ENCODE data around the gene SLC46A1. TPM values are rescaled to one million over a fixed set of nuclear protein-coding genes. Genes with fewer than 3 reads are reported as not detected.
A peak's percentile ranks its signal among the peaks of the same experiment; 100 is the strongest.

The SLC46A1 gene
- polyA plus RNA-seq, 1 donor from 2014 or later: 12.3 TPM

- no peaks in the 10 kb centered on the region for H3K9me2 ChIP-seq (ENCODE audit: insufficient read depth, low read length)
- no peaks in the 10 kb centered on the region for H3K79me2 ChIP-seq (replicated peaks; ENCODE audit: insufficient read depth, low read length)
- no peaks in the 10 kb centered on the region for H3K27me3 ChIP-seq (ENCODE audit: insufficient read depth, low read depth, low read length)
- peaks cover 4% of the 10 kb centered on the region for H3F3A ChIP-seq (ENCODE audit: insufficient read depth, low read length, poor library complexity, severe bottlenecking)
- peak overlapping the region; percentile 78 for H3K4me3 ChIP-seq (ENCODE audit: low read length)
- H3K9ac ChIP-seq (ENCODE audit: low read length): peak overlapping the region; percentile 69
- no peaks in the 10 kb centered on the region for H4K20me1 ChIP-seq (ENCODE audit: insufficient read depth)
- H2AFZ ChIP-seq (ENCODE audit: low read depth, low read length): no peak overlapping the region
- no peaks in the 10 kb centered on the region for H3K9me3 ChIP-seq (ENCODE audit: low read length)
- H3K27ac ChIP-seq (ENCODE audit: low read length): no peak overlapping the region
- no peaks in the 10 kb centered on the region for H3K36me3 ChIP-seq (ENCODE audit: insufficient read depth, low read length)
- H3K4me2 ChIP-seq (ENCODE audit: low read length): peak overlapping the region; percentile 73
- TF ChIP-seq EZH2 (IDR thresholded peaks at IDR 0.05; ENCODE audit: borderline replicate concordance, insufficient read depth, low read length, poor library complexity, severe bottlenecking): no peak
- no peak for TF ChIP-seq POLR2AphosphoS5 (IDR thresholded peaks at IDR 0.05)
- no peak for TF ChIP-seq SMC3 (conservative IDR thresholded peaks at IDR 0.05; ENCODE audit: poor library complexity)
- TF ChIP-seq MXI1 (conservative IDR thresholded peaks at IDR 0.05; ENCODE audit: poor library complexity, severe bottlenecking): no peak
- no peak for TF ChIP-seq TAF1 (IDR thresholded peaks at IDR 0.05; ENCODE audit: low read depth)
- no peak for TF ChIP-seq EP300 (conservative IDR thresholded peaks at IDR 0.05; ENCODE audit: poor library complexity, severe bottlenecking)
- TF ChIP-seq, protein P1, sequence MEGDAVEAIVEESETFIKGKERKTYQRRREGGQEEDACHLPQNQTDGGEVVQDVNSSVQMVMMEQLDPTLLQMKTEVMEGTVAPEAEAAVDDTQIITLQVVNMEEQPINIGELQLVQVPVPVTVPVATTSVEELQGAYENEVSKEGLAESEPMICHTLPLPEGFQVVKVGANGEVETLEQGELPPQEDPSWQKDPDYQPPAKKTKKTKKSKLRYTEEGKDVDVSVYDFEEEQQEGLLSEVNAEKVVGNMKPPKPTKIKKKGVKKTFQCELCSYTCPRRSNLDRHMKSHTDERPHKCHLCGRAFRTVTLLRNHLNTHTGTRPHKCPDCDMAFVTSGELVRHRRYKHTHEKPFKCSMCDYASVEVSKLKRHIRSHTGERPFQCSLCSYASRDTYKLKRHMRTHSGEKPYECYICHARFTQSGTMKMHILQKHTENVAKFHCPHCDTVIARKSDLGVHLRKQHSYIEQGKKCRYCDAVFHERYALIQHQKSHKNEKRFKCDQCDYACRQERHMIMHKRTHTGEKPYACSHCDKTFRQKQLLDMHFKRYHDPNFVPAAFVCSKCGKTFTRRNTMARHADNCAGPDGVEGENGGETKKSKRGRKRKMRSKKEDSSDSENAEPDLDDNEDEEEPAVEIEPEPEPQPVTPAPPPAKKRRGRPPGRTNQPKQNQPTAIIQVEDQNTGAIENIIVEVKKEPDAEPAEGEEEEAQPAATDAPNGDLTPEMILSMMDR (IDR thresholded peaks at IDR 0.05; ENCODE audit: poor library complexity, severe bottlenecking): no peak
- TF ChIP-seq, protein P2, sequence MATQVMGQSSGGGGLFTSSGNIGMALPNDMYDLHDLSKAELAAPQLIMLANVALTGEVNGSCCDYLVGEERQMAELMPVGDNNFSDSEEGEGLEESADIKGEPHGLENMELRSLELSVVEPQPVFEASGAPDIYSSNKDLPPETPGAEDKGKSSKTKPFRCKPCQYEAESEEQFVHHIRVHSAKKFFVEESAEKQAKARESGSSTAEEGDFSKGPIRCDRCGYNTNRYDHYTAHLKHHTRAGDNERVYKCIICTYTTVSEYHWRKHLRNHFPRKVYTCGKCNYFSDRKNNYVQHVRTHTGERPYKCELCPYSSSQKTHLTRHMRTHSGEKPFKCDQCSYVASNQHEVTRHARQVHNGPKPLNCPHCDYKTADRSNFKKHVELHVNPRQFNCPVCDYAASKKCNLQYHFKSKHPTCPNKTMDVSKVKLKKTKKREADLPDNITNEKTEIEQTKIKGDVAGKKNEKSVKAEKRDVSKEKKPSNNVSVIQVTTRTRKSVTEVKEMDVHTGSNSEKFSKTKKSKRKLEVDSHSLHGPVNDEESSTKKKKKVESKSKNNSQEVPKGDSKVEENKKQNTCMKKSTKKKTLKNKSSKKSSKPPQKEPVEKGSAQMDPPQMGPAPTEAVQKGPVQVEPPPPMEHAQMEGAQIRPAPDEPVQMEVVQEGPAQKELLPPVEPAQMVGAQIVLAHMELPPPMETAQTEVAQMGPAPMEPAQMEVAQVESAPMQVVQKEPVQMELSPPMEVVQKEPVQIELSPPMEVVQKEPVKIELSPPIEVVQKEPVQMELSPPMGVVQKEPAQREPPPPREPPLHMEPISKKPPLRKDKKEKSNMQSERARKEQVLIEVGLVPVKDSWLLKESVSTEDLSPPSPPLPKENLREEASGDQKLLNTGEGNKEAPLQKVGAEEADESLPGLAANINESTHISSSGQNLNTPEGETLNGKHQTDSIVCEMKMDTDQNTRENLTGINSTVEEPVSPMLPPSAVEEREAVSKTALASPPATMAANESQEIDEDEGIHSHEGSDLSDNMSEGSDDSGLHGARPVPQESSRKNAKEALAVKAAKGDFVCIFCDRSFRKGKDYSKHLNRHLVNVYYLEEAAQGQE (IDR thresholded peaks at IDR 0.05; ENCODE audit: borderline replicate concordance): no peak
- TF ChIP-seq RAD21 (conservative IDR thresholded peaks at IDR 0.05): no peak
These were observed 1.0 kb downstream of the SLC46A1 start for GRCh38 chr17:28404812-28405570.

DNA sequence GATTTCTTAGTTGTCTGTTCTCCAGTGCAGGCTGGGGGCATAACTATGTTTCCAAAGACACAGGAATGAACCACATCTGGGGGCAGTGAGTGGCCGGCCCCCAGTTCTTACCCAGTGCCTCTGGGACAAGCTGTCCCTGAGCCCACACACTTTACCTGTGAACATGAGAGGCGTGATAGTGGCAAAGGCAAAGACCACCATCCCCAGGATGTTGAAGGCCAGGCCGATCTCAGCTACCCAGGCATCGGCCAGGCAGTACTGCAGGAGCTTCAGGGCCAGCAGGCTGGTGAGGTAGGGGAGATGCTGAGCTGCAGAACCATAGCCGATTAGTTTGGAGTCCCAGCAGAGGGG lies 1.6 kb downstream of the SLC46A1 start:
- no peaks in the 10 kb centered on the region for H3K9me2 ChIP-seq (ENCODE audit: insufficient read depth, low read length)

More for the DNA sequence above, 1.6 kb downstream of the SLC46A1 start:
- Histone ChIP-seq H3K36me3 (ENCODE audit: insufficient read depth, low read length) (no peaks in the 10 kb centered on the region), H3K4me2 (ENCODE audit: low read length) (no peak overlapping the region), H3K9ac (ENCODE audit: low read length) (no peak overlapping the region), H4K20me1 (ENCODE audit: insufficient read depth) (no peaks in the 10 kb centered on the region), H3K4me3 (ENCODE audit: low read length) (no peak overlapping the region), H3K27me3 (ENCODE audit: insufficient read depth, low read depth, low read length) (no peaks in the 10 kb centered on the region), H3K27ac (ENCODE audit: low read length) (no peak overlapping the region), H3K9me3 (ENCODE audit: low read length) (no peaks in the 10 kb centered on the region), H3F3A (ENCODE audit: insufficient read depth, low read length, poor library complexity, severe bottlenecking) (peaks cover 4% of the 10 kb centered on the region), H3K79me2 (replicated peaks; ENCODE audit: insufficient read depth, low read length) (no peaks in the 10 kb centered on the region), H2AFZ (ENCODE audit: low read depth, low read length) (no peak overlapping the region)
- TF ChIP-seq, protein P2 (IDR thresholded peaks at IDR 0.05; ENCODE audit: borderline replicate concordance): no peak
